ENCODE measurements around the gene MTX1.
"Not testable (repeated sequence)": the region's sequence is repeated elsewhere in the genome, so short reads cannot be mapped to it uniquely, and the experiment has no call there.

The MTX1 gene

GRCh38 chr1:155208541-155209311 lies at the start of gene MTX1:
MTX1 (plus strand) TSS chr1:155208695; CDS start chr1:155208805, 110 bp downstream.
- peak; percentile 63 to 67 for DNase-seq

- no peak for DNase-seq
Observed at GRCh38 chr1:155158991-155159390, 49.5 kb upstream of the MTX1 start.

- DNase-seq: no peak
Observed at GRCh38 chr1:155160128-155160527, 48.4 kb upstream of the MTX1 start.

- DNase-seq: not testable (repeated sequence)
Observed at GRCh38 chr1:155162631-155163030, 45.9 kb upstream of the MTX1 start.

GRCh38 chr1:155163785-155164184 lies 44.7 kb upstream of the MTX1 start:
- DNase-seq: not testable (repeated sequence)

- not testable (repeated sequence) for DNase-seq
Observed at GRCh38 chr1:155164625-155165024, 43.9 kb upstream of the MTX1 start.

GRCh38 chr1:155166051-155166470 lies 42.4 kb upstream of the MTX1 start:
- DNase-seq: no peak

- peak; percentile 81 to 84 for DNase-seq
Observed at GRCh38 chr1:155166471-155167165, 41.9 kb upstream of the MTX1 start.

- DNase-seq: peak; percentile 68 to 80
Observed at GRCh38 chr1:155167166-155168104, 41.1 kb upstream of the MTX1 start.

GRCh38 chr1:155168105-155168445 lies 40.4 kb upstream of the MTX1 start:
- DNase-seq: not testable (repeated sequence)

- no peak for DNase-seq
Observed at GRCh38 chr1:155168456-155169210, 39.9 kb upstream of the MTX1 start.

- no peak for DNase-seq
Observed at GRCh38 chr1:155169541-155169940, 39.0 kb upstream of the MTX1 start.

- no peak for DNase-seq
Observed at GRCh38 chr1:155170101-155170785, 38.3 kb upstream of the MTX1 start.

GRCh38 chr1:155170806-155171205 lies 37.7 kb upstream of the MTX1 start:
- DNase-seq: no peak

GRCh38 chr1:155171836-155172731 lies 36.4 kb upstream of the MTX1 start:
- DNase-seq: no peak

GRCh38 chr1:155172732-155173477 lies 35.6 kb upstream of the MTX1 start, which contains the start of gene KRTCAP2:
KRTCAP2 (minus strand) TSS chr1:155173304; CDS start chr1:155173224, 80 bp downstream.
- peak; percentile 93 for DNase-seq

- DNase-seq: no peak
Observed at GRCh38 chr1:155173478-155174323, 34.8 kb upstream of the MTX1 start, which contains the start of gene TRIM46. TRIM46 (plus strand) TSS chr1:155173849; CDS start chr1:155173967, 118 bp downstream.

All from AML-193 (cell line).